GM13977 (cell line): Measurements from ENCODE around the gene ZMAT5.
"Not testable (repeated sequence)": the region's sequence is repeated elsewhere in the genome, so short reads cannot be mapped to it uniquely, and the experiment has no call there.

Source experiments
- DNase-seq: peaks from one replicate; pipeline ENCODE4 v3.0.0; 2012; ENCODE audit warnings: low spot score
- in situ Hi-C: fragments of 300-500 bp; cut with MboI; formaldehyde crosslinking; loops from one replicate; pipeline ENCODE4 v1.12.0; 2022; ENCODE audit warnings: low sequenced_read_pairs, low pct_unique_long_range_greater_than_20kb, mixed read lengths, inconsistent platforms; ENCODE audit not compliant: unreplicated experiment
- TF ChIP-seq, protein P1 (sequence below): IDR thresholded peaks from 2 replicates; pipeline ENCODE4 v1.5.1; 2012; ENCODE audit warnings: mild to moderate bottlenecking, control low read depth; ENCODE audit not compliant: insufficient read depth; ENCODE audit errors: extremely low read depth, missing control alignments

The ZMAT5 gene

DNA sequence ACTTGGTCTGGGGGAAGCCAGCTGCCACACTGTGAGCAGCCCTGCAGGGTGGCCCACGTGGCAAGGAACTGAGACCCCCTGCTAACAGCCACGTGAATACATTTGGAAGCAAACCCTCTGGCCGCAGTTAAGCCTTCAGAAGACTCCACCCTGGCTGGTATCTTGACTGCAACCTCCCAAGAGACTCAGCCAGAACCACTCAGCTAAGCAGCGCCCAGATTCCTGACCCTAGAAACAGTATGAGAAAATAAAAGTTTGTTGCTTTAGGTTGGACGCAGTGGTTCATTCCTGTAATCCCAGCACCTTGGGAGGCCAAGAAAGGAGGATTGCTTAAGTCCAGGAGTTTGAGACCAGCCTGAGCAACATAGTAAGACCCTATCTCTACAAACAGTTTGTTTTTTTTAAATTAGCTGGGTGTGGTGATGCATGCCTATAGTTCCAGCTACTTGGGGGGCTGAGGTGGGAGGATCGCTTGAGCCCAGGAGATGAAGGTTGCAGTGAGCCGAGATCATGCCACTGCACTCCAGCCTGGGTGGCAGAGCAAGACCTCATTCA, 8.7 kb downstream of the ZMAT5 start:
- in situ Hi-C loops = no loop called here
- DNase-seq = no peak
- TF ChIP-seq, protein P1, sequence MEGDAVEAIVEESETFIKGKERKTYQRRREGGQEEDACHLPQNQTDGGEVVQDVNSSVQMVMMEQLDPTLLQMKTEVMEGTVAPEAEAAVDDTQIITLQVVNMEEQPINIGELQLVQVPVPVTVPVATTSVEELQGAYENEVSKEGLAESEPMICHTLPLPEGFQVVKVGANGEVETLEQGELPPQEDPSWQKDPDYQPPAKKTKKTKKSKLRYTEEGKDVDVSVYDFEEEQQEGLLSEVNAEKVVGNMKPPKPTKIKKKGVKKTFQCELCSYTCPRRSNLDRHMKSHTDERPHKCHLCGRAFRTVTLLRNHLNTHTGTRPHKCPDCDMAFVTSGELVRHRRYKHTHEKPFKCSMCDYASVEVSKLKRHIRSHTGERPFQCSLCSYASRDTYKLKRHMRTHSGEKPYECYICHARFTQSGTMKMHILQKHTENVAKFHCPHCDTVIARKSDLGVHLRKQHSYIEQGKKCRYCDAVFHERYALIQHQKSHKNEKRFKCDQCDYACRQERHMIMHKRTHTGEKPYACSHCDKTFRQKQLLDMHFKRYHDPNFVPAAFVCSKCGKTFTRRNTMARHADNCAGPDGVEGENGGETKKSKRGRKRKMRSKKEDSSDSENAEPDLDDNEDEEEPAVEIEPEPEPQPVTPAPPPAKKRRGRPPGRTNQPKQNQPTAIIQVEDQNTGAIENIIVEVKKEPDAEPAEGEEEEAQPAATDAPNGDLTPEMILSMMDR = no peak

DNA sequence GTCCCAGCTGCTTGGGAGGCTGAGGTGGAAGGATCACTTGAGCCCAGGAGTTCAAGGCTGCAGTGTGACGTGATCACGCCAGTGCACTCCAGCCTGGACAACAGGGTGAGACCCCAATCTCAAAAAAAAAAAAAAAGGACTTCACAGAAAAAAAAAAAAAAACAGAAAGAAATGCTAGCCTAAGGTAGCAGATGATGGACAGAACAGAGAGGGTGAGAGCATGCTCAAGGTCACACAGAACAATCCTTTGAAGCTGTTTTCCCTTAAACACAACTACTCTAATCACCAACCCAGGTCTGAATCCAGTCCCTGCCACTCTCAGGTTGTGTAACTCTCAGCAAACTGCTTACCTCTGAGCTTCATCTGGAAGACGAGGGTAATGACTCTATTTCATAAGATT, 9.7 kb downstream of the ZMAT5 start:
- DNase-seq = no peak
- in situ Hi-C loops = no loop called here
- TF ChIP-seq, protein P1 = no peak

DNA sequence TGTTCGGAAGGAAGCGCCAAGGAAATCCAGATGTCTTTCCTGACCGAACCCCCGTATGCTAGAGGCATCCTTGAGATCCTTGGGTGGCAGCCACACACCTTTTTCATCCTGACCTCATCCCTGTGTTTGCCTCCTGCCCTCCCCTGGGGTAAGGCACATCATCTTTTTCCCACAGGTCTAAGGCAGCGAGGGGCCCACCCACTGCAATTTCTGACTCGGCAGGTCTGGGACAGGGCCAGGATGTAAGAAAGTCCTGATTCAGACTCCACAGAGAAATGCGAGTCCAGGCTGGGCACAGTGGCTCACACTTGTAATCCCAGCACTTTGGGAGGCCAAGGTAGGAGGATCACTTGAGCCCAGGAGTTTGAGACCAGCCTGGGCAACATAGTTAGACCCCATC, 10.5 kb downstream of the ZMAT5 start:
- DNase-seq = no peak
- in situ Hi-C loops = no loop called here

DNA sequence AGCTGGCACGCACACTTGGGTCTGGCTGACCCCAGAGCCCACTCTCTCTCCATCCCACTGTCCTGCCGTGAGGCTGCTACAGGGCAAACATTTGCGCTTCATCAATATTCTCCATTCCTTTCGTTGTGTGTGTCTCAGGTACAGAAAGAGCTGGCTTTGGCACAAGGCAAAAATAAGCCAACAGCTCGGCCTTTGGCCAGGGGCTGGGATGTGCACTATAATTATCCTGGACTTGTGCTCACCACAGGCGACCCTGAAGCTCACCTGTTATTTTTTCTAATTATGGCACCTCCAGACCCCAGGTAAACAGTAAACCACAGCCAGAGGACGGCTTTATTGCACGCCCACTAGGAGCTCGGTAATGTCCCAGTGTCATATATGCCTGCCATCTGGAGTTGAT, 10.9 kb downstream of the ZMAT5 start:
- TF ChIP-seq, protein P1 = no peak
- in situ Hi-C loops = no loop called here
- DNase-seq = no peak

More for the DNA sequence above, 10.5 kb downstream of the ZMAT5 start:
- TF ChIP-seq, protein P1 = no peak

DNA sequence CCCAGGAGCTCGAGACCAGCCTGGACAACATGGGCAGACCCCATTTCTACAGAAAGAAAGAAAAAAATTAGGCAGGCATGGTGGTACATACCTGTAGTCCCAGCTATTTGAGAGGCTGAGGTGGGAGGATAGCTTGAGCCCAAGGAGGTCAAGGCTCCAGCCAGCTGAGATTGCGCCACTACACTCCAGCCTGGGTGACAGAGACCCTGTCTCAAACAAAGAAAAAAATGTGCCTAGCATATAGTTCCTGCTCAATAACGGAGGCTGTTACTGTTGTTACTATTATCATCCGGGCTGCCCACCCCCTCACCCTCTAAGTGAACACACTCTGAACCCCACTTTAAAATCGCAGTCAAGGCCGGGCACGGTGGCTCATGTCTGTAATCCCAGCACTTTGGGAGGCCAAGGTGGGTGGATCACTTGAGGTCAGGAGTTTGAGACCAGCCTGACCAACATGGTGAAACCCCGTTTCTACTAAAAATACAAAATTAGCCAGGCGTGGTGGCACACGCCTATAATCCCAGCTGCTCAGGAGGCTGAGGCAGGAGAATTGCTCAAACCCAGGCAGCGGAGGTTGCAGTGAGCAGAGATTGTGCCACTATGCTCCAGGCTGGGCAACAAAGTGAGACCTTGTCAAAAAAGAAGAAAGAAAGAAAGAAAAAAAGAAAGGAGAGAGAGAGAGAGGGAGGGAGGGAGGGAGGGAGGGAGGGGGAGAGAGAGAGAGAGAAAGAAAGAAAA, 12.0 kb downstream of the ZMAT5 start:
- in situ Hi-C loops, DNase-seq: not testable (repeated sequence)

DNA sequence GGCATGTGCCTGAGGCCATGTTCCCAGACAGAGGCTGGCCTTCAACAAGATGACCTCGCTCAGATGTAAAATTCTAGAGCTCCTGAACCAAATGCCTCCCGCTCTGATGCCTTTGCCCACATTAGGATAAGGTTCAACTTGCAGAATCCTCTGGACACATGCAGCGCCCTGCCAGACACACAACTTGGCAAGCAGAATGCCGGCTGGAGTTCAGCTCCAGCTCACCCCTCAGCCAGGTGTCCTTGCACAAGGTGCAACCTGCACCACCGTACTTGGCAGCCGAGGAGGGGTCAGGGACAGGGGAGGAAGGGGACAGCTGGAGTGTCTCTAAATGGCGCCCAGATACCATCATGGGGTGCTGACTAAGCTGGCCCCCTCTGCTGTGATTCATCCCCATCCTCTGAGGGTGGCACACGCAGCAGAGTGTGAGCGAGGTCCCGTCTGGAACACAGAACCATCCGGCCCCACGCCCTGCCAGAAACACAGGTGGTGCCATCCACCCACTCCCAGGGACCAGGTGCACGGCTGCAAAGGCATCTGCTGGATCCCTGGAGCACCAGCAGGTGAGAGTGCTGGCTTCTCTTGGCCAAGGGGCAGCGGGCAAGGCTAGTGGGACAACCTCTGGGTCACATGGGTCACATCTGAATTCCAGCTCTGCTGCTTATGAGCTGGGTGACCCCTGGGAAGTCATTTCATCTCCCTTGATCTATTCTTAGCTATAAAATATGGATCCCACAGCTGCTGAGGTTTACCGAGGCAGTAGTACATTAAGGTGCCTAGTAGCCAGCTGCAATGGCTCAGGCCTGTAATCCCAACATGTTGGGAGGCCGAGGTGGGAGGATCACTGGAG, 12.8 kb downstream of the ZMAT5 start:
- DNase-seq = no peak
- in situ Hi-C loops = no loop called here
- TF ChIP-seq, protein P1 = no peak

DNA sequence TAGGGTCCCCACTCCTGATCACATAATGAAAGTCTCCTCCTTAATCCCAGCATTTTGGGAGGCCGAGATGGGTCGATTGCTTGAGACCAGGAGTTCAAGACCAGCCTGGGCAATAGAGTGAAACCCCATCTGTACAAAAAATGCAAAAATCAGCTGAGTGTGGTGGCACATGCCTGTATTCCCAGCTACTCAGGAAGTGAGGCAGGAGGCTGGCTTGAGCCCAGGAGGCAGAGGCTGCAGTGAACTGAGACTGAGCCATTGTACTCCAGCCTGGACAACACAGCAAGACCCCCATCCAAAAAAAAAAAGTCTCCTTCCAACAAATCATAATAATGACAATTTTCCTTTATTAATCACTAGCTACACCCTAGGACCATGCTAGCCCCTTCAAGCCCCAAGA, 15.1 kb downstream of the ZMAT5 start:
- in situ Hi-C loops = no loop called here
- TF ChIP-seq, protein P1 = no peak
- no peak for DNase-seq
